ENCODE measurements around the gene RMC1.

The RMC1 gene

GRCh38 chr18:23578067-23578701 is 74.9 kb downstream of the RMC1 start:
- TF ChIP-seq TAF1 (IDR thresholded peaks at IDR 0.05; ENCODE audit: borderline replicate concordance, insufficient read depth, low read length) (no peak), REST (IDR thresholded peaks at IDR 0.05; ENCODE audit: insufficient read depth in 1 of 2, low read depth in 2 of 2, low read length in 2 of 2) (no peak), SIN3A (IDR thresholded peaks at IDR 0.05; ENCODE audit: borderline replicate concordance, insufficient read depth, low read length) (no peak), FOXP2 (optimal IDR thresholded peaks at IDR 0.05; ENCODE audit: borderline replicate concordance, extremely low read depth, extremely low read length, insufficient read depth) (no peak), POLR2AphosphoS5 (IDR thresholded peaks at IDR 0.05; ENCODE audit: low read depth, low read length) (no peak)

GRCh38 chr18:23578891-23579653 is 75.8 kb downstream of the RMC1 start:
- TF ChIP-seq SIN3A (IDR thresholded peaks at IDR 0.05; ENCODE audit: borderline replicate concordance, insufficient read depth, low read length) = no peak

- no peak for TF ChIP-seq REST (IDR thresholded peaks at IDR 0.05; ENCODE audit: insufficient read depth in 1 of 2, low read depth in 2 of 2, low read length in 2 of 2)
- TF ChIP-seq POLR2AphosphoS5 (IDR thresholded peaks at IDR 0.05; ENCODE audit: low read depth, low read length) = no peak
- no peak for TF ChIP-seq SIN3A (IDR thresholded peaks at IDR 0.05; ENCODE audit: borderline replicate concordance, insufficient read depth, low read length)
- no peak for TF ChIP-seq TAF1 (IDR thresholded peaks at IDR 0.05; ENCODE audit: borderline replicate concordance, insufficient read depth, low read length)
- TF ChIP-seq FOXP2 (optimal IDR thresholded peaks at IDR 0.05; ENCODE audit: borderline replicate concordance, extremely low read depth, extremely low read length, insufficient read depth) = no peak
Measured at GRCh38 chr18:23580677-23581367, 77.5 kb downstream of the RMC1 start.
